NCI-H460 (cell line): Measurements from ENCODE around the gene DHCR24. TPM values are rescaled to one million over a fixed set of nuclear protein-coding genes. Genes with fewer than 3 reads are reported as not detected.

ENCODE experiments used
- DNase-seq: peaks from one replicate; pipeline ENCODE4 v3.0.0-alpha.2; 2016; ENCODE audit warnings: low read depth; ENCODE audit errors: extremely low read depth
- total RNA-seq: library from RNA; depleted of rRNA; stranded (reverse); fragments of >200 nt; shearing (Covaris generic); gene quantifications from 2 replicates; pipeline ENCODE4 v1.2.3, GENCODE V29; 2014

DHCR24 gene
- total RNA-seq, 1 experiment from 2014 or later, result 5.4 TPM

DNA sequence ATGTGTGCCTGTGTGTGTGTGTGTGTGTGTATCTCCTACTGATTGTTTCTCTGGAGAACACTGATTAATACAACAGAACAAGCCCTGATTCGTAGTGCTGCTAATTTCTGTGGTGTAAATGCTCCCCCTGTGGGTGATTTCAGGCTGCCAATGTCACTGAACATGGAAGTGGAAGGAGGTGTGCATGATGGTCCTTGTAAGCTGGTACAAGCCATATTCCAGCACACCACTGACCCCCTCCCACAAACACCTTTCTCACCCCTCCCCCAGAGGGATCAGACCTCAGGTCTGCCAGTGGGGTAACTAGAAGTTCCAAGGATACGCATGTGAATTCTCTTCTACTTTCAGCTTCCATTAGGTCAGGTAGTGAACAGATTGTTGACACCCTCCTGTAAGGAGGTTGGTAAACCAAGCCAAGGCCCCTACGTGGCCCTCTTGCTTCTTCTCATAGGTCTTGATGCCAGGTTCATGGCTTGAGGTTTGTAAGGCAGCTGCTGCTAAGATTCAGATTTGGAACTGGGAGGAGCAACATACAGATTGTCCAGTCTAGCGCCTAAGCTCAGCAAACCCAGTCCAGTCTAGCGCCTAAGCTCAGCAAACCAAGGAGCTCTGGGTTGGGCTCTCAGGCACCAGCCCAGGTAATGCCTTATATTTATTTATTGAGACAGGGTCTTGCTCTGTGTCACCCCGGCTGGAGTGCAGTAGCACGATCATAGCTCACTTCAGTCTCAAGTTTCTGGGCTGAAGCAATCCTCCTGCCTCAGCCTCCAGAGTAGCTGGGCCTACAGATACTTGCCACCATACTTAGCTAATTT is 38.7 kb downstream of the DHCR24 start:
- no peak for DNase-seq

- no peak for DNase-seq
These were observed 40.2 kb downstream of the DHCR24 start for GRCh38 chr1:54846716-54847284.

GRCh38 chr1:54846301-54846700 is 40.7 kb downstream of the DHCR24 start:
- no peak for DNase-seq

- DNase-seq, result no peak
These were observed 41.2 kb downstream of the DHCR24 start for GRCh38 chr1:54845772-54846171.

GRCh38 chr1:54844564-54844963 is 42.4 kb downstream of the DHCR24 start:
- DNase-seq, result no peak

DNA sequence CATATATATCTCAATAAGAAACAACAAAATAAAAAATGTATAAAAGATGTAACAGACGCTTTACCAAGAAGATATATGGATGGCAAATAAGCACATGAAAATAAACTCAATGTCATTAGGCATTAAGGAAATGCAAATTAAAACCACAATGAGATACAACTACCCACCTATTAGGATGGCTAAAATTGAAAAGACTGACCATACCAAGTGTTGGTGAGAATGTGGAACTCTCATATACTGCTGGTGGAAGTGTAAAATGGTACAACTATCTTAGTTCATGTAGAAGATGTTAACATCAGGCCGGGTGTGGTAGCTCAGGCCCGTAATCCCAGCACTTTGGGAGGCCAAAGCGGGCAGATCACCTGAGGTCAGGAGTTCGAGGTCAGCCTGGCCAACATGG is 43.5 kb downstream of the DHCR24 start:
- DNase-seq, result no peak

GRCh38 chr1:54842963-54843362 is 44.0 kb downstream of the DHCR24 start:
- no peak for DNase-seq

DNA sequence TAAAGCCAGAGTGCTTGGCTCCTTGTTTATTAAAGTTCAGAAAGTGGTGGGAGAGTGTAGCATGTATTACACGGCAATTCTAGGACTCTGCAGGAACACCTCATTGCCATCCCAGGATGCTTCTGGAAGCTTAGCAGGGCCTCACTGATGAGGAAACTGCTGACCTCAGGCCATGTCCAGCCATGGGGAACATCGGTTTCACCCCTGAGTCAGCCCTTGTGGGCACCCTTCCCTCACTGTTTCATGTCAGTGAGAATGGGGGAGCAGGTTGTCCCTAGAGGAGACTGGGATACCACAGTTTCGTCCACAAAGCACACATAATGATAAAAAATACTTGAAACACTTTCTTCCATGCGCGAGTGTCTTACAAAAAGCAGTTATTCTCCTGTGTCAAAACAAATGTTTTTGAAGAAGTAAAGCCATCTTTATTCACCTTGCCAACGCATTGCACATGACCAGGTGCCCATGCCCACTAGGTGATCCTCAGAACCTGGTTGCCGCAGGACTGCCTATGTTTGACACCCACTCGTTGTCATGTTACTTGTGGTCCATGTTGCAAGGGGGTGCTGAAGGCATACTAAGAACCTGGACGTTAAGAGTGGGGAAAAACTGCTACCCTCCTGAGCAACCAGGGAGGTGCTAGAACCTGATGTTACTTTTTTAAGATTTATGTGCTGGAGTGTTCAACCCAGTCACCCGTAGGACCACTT is 44.6 kb downstream of the DHCR24 start:
- DNase-seq, result no peak

- DNase-seq, result no peak
These were observed 47.2 kb downstream of the DHCR24 start for GRCh38 chr1:54839824-54840223.

DNA sequence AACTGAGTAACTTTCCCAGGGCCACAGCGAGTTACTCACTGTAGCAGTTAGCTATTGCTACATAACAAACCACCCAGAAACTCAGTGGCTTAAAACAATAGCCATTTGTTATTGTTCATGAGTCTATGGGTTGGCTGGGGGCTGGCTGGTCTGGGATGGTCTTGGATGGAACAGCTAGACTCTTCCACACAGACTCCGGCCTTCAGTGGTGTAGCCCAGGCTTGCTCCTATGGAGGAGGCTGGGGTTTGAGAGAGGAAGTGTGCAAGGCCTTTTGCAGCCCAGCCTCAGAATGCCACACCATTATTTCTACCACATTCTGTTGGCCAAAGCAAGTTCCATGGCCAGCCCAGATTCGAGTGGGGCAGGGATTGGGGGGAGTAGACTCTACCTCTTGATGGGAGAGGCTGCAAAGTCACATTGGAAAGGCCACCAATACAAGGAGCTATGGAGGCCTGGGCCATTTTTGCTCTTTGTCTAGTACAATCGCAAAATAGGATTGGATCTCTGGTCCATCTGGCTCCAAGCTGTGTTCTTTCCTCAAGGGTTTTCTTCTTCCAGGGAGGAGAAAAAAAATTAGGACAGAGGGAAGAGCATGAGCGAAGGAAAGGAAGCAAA is 48.3 kb downstream of the DHCR24 start:
- no peak for DNase-seq

DNA sequence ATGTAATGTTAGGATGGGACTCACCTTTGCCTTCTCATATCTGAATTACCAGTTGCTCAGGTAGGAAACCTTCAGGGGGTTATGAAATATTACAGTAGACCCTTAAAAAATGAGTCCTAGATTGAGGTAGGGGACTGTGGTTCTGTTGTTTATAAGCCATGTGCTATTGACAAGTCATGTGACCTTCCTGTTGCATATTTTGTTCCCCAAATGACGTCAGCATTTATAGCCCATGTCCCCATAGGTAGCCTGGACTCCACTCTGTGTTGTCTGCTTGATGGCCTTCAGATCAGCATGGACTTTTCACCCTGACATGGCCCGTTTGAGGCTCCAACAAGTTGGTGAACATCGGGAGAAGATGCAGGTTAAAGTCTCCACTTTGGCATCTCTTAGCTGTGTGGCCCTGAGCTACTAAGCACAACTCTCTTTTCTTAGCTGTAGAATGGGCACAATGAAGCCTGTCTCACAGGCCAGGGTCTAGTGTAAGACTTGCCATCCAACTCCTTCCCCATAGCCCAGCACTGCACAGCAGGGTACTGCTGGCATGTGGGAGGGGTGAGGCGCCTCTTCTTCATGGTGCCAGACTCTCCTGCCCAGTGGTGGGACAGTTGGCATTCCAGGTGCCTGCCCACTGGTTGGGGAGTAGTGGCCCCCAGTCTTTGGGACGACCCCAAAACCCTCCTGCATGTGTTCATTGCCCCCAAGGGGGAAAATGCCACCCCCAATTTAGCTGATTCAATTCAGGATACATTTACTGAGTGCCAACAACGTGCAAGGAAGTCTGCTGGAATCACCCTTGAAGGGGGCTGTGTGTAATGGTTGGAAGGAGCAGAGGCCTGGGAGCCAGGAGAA is 49.8 kb downstream of the DHCR24 start:
- DNase-seq, result no peak

- DNase-seq, result no peak
These were observed 50.4 kb downstream of the DHCR24 start for GRCh38 chr1:54836594-54836993.

DNA sequence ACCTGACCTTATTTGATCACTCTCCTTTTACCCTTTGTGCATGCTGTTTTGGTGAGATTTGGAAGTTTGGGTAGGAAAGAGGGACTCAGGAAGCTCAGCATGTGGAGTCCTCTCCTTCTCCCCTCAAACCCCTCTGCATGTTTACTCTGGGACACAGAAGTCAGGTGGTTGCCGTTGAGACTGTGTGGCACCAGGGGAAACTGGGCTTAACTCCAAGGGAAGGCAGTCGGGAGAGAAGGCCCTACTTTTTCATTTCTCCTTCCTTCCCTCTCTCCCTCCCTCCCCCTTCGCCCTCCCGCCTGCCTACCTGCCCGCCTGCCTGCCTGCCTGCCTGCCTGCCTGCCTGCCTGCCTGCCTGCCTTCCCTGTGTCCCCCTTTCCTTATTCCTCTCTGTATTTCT is 51.0 kb downstream of the DHCR24 start:
- no peak for DNase-seq

DNA sequence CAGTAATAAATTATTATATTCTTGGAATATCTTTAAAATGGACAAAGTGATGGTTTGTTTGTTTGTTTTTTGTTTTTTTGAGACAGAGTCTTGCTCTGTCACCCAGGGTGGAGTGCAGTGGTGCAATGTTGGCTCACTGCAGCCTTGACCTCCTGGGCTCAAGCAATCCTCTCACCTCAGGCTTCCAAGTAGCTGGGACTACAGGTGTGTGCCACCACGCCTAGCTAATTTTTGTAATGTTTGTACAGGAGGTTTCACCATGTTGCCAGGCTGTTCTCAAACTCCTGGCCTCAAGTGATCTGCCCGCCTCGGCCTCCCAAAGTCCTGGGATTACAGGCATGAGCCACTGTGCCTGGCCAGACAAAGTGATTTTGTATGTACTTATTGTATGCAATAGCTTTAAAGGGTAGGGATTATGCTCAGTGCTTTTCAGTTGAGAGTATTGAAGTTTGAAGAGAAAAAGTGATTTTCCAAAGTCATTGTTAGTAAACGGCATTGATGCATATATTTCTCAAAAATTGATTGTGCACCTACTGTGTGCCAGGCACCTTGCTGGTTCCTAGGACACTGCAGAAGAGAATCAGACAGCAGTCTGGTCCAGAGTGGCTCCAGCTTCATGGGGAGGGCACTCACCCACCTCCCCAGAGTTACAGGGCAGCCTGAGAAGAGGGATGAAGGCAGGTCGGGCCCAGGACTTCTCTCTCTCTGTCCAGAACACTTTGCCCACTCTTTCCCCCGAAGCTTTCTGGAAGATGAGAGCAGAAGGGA is 51.7 kb downstream of the DHCR24 start:
- no peak for DNase-seq

GRCh38 chr1:54834007-54834541 is 52.9 kb downstream of the DHCR24 start:
- no peak for DNase-seq

DNA sequence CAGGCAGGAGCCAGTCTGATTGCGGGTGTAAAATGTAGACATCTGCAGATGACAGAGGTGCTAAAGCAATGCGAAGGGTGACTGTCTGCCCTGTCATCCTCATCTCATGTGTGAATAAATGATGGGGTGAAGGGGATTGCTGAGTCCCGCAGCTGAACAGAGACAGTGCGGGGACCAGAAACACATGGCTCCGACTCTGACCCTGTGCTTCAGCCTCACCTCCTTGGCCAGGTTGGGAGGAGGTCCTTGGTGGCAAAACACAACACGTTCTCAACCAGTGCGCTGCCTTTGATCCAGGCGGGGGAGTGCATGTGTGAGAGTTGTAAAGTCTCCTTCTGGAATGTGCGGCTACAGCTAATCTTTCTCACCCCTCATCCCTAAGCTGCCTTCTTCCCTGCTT is 53.9 kb downstream of the DHCR24 start:
- no peak for DNase-seq

GRCh38 chr1:54826226-54826816 is 60.7 kb downstream of the DHCR24 start:
- no peak for DNase-seq

GRCh38 chr1:54825696-54826095 is 61.3 kb downstream of the DHCR24 start:
- DNase-seq, result no peak

GRCh38 chr1:54823670-54824069 is 63.3 kb downstream of the DHCR24 start:
- no peak for DNase-seq
